Caki2 (cell line): ENCODE measurements around the gene ORM2. TPM values are rescaled to one million over a fixed set of nuclear protein-coding genes. Genes with fewer than 3 reads are reported as not detected.
A peak's percentile ranks its signal among the peaks of the same experiment; 100 is the strongest.

Source experiments
- DNase-seq: peaks from one replicate; pipeline ENCODE4 v3.0.0-alpha.2; 2015; ENCODE audit warnings: low read depth
- in situ Hi-C: cut with HindIII; loops from 2 replicates; pipeline ENCODE4 v1.10.0; 2016; ENCODE audit warnings: low sequenced_read_pairs, low pct_unique_long_range_greater_than_20kb, mixed read lengths
- total RNA-seq: library from RNA; depleted of rRNA; stranded (reverse); fragments of >200 nt; shearing (Covaris generic); gene quantifications from 2 replicates; pipeline ENCODE4 v1.2.3, GENCODE V29; 2014; ENCODE audit warnings: low replicate concordance

The ORM2 gene
- total RNA-seq, 1 experiment from 2014 or later, result not detected

GRCh38 chr9:114341152-114341830, 11.6 kb downstream of the ORM2 start:
- no peak for DNase-seq
- in situ Hi-C loops, result no loop called here

GRCh38 chr9:114341991-114342390, 12.3 kb downstream of the ORM2 start:
- no peak for DNase-seq
- in situ Hi-C loops, result no loop called here

DNA sequence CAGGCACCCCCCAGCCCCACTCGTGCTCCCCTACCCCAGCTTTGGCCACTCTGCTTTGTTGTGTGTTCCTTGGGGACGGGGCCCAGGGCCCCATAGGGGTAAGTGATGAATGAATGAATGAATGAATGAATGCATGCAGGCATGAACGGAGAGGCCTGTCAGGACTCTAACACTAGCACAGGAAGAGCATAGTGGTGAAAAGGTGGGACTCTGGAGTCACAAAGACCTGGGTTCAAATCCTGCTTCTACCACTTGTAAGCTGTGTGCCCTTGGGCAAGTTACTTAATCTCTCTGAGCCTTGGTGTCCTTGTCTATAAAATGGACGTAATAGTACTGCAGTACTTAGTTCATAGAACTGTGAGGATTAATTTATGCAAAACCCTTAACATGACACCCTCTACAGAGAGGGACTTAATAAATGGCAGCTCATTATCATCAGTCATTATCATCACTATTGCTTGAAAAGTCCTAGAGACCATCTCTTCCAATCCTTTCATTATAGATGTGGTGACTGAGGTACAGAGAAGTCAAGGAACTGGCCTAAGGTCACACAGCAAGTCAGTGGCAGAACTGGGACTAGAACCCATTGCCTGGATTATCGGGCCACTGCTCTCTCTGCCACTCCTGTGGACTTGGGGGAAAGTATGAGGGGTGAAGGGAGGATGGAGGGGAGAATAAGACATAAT, 13.2 kb downstream of the ORM2 start:
- in situ Hi-C loops, result no loop called here
- DNase-seq, result no peak

GRCh38 chr9:114343471-114344187, 14.0 kb downstream of the ORM2 start:
- no peak for DNase-seq
- in situ Hi-C loops, result no loop called here

GRCh38 chr9:114344188-114344566, 14.5 kb downstream of the ORM2 start:
- in situ Hi-C loops, result no loop called here

GRCh38 chr9:114344692-114345091, 15.0 kb downstream of the ORM2 start:
- peak; percentile 50 for DNase-seq
- in situ Hi-C loops, result no loop called here

More at GRCh38 chr9:114344188-114344566, 14.5 kb downstream of the ORM2 start:
- no peak for DNase-seq

DNA sequence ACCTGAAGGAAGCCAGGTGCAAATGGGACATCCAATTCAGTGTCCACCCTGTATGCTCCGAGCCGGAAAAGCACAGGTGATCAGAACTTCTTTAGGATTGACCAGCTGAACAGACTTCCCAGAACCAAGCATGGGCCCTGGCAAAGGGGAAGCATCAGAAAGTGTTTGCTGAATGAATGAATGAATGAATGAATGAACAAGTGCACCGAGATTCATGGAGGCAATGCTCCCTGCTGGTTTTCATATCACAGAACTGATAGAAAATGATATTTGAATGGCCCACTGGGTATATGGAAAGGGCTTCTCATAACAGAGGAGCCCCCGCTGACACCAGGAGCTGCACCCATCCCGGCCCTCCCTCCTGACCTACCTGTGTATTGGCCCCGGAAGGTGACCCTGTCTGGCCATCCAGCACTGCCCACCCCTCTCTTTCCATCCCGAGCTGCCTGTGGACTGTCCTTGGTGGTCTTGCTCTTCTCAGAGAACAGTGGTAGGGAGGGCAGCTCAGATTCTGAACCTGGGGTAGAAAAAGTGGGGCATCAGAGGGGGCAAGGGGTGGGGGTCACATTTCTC, 15.9 kb downstream of the ORM2 start:
- DNase-seq, result no peak
- in situ Hi-C loops, result no loop called here

- in situ Hi-C loops, result no loop called here
- DNase-seq, result no peak
Measured at GRCh38 chr9:114346146-114346545, 16.5 kb downstream of the ORM2 start.

- in situ Hi-C loops, result no loop called here
Measured at GRCh38 chr9:114347675-114348074, 18.0 kb downstream of the ORM2 start.

DNA sequence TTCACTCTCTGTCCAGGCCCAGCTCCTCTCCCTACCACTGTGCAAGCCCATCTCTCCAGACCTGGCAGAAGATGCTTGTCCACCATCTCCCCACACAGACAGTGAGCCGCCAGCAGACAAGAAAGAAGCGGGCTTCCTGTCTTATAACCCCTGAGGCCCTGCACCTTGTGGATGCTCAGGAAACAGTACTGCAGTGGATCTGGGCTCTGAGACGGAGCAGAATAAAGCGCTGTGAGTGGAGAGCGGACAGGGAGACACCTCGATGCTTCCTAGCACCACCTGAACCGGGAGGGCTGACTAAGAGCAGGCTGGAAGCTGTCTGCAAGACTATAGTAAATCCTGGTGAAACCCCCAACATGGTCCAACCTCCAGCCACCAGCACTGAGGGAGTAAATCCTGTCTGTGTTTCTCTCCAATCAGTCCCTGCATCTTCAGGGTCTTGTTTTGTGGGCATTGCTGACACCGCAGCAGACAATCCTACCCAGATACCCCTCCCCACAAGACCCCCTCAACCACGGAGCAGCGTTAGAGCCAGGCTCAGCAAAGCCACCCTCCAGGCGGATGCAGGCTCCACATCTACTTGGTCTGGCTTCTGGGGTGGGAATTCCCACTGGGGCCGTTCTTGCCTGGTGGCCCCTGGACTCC, 18.7 kb downstream of the ORM2 start:
- DNase-seq, result no peak

More at GRCh38 chr9:114347675-114348074, 18.0 kb downstream of the ORM2 start:
- DNase-seq, result no peak

GRCh38 chr9:114348906-114349482, 19.3 kb downstream of the ORM2 start:
- DNase-seq, result peak; percentile 99
- in situ Hi-C loops, result no loop called here

More for the DNA sequence above, 18.7 kb downstream of the ORM2 start:
- in situ Hi-C loops, result no loop called here

DNA sequence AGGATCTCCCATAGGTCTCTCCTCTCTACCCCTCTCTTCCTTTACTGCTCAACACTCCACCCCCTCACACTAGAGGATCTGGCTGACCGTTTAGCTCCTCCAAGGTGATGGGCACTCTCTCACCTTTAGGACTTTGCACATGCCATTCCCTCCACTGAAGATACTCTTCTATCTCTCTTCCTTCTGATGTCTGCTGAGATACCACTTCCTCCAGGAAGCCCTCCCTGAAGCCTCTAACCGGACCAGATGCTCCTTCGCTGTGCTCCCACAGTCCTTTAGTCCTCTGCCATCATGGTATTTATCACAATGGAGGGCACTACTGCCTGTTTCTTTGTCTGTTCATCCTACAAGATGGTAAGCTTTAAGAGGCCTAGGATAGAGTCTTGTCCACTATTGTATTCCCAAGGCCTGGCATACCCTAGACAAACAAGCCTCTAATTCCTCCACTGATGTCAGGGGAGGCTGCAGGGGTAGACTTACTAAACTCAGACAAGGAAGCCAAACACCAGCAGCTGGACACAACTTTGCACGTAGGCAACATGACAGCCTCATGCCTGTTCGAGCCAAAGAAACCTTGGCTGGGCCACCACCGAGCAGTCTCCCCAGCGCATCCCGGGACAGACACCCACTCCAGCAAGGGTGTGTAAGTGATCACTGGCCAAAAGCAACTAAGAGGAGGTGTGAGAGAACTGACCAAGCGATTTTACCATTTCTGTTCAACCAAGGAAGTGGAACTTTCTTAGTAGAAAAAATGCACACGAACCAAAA, 20.2 kb downstream of the ORM2 start:
- in situ Hi-C loops, result no loop called here
- DNase-seq, result no peak

DNA sequence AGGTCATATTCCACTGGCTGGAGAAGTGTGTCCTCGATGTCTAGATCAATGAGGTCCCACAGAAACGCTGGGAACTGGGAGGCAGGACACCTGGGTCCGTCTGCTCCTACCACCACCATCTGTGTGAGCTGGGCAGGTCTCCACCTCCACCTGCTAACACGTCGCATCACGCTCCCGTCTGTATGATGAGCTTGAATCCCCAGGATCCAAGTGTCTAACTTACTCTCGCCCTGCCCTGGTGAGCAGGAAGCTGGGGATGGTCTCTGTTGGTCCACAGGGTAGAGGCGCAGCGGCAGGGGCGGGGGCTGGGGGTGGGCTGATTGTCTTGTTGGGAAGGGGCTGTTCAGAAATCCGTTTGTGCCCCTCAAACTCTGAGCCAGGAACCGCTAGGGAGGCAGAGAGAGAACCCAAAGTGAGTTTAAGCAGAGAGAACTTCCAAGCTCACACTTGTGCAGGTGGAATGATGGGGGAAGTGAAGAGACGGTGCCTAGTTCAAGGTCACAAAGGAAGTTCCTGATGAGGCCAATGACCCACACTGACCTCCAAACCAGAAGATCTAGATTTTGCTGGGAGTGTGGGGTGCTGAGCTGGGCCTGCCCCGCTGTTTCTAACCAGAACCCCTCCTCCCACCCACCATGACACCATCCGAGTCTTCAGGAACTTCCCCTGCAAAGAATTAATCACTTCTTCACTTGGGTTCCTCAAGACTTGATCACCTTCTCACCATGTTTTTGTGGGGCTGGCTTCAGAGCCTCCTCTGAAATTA, 21.1 kb downstream of the ORM2 start:
- in situ Hi-C loops, result no loop called here
- DNase-seq, result no peak

DNA sequence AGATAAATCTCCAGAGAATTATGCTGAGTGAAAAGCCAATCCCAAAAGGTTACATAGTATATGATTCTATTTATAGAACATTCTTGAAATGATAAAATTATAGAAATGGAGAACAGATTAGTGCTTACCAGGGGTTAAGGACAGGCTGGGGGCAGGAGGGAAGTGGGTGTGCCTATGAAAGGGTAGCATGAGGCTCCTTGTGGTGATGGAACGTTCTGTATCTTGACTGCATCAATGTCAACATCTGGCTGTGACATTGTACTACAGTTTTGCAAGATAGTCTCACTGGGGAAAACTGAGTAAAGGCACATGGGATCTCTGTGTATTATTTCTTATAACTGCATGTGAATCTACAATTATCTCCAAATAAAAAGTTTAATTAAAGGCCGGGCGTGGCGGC, 22.3 kb downstream of the ORM2 start:
- in situ Hi-C loops, result no loop called here
- no peak for DNase-seq

GRCh38 chr9:114355821-114356220, 26.2 kb downstream of the ORM2 start:
- DNase-seq, result no peak
- in situ Hi-C loops, result no loop called here

DNA sequence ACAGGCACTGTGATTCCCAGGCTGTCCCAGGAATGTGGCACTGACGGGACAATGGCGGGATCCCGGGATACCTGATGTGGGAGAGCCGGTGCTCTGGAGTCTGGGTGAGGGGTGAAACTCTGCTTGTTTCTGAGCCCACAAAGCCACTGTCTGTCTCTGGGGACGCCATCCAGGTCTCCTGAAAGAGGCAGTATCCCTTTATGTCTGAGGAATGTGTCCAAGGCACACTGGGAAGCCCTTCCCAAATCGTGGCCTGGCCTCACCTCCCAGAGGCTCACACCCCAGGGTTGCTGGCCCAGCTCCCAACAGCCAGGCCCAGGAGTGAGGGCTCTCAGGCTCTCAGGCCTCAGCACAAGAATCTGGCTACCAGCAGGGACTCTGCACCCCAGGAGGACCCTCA, 27.1 kb downstream of the ORM2 start:
- DNase-seq, result no peak
- in situ Hi-C loops, result no loop called here

- in situ Hi-C loops, result no loop called here
- DNase-seq, result no peak
Measured at GRCh38 chr9:114357360-114357759, 27.7 kb downstream of the ORM2 start.
